ENCODE data around the gene UNC13C.

- TF ChIP-seq, protein P1, sequence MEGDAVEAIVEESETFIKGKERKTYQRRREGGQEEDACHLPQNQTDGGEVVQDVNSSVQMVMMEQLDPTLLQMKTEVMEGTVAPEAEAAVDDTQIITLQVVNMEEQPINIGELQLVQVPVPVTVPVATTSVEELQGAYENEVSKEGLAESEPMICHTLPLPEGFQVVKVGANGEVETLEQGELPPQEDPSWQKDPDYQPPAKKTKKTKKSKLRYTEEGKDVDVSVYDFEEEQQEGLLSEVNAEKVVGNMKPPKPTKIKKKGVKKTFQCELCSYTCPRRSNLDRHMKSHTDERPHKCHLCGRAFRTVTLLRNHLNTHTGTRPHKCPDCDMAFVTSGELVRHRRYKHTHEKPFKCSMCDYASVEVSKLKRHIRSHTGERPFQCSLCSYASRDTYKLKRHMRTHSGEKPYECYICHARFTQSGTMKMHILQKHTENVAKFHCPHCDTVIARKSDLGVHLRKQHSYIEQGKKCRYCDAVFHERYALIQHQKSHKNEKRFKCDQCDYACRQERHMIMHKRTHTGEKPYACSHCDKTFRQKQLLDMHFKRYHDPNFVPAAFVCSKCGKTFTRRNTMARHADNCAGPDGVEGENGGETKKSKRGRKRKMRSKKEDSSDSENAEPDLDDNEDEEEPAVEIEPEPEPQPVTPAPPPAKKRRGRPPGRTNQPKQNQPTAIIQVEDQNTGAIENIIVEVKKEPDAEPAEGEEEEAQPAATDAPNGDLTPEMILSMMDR (IDR thresholded peaks at IDR 0.05): no peak
- no peak for TF ChIP-seq POLR2A (IDR thresholded peaks at IDR 0.05)
- TF ChIP-seq POLR2AphosphoS5 (IDR thresholded peaks at IDR 0.05; ENCODE audit: insufficient read depth in 1 of 2, low read depth in 1 of 2): no peak
Observed at GRCh38 chr15:54066403-54066802, 88.2 kb downstream of the UNC13C start.

Data from vagina (tissue), 2 donors.